IMR-90 (cell line): Measurements from ENCODE around the gene ZNF541. TPM values are rescaled to one million over a fixed set of nuclear protein-coding genes. Genes with fewer than 3 reads are reported as not detected.

ENCODE experiments used
- ATAC-seq: fragments of 200-7000 bp; cut with Tn5 transposase; 2 replicates; pipeline ENCODE4 v1.9.1; 2020; ENCODE audit warnings: low read depth, mild to moderate bottlenecking, moderate library complexity
- BruUV-seq: library from RNA; stranded (reverse); fragments of 400-500 nt; replicated peaks from 2 replicates; lab custom pipeline; 2021; lab: Mats Ljungman, UMichigan
- CTCF ChIA-PET: fragments of 300-600 bp; formaldehyde crosslinking; extraction: SDS; loops from one replicate; lab custom pipeline; 2021; ENCODE audit warnings: antibody characterized with exemption; lab: Yijun Ruan, JAX
- POLR2A ChIA-PET: fragments of 300-600 bp; sonication (Branson Sonifier 250); formaldehyde crosslinking; loops from one replicate; lab custom pipeline; 2022; ENCODE audit warnings: antibody characterized with exemption; ENCODE audit not compliant: unreplicated experiment; lab: Charles Lee
- DNase-seq: peaks from one replicate; pipeline ENCODE4 v3.0.0; 2013
- H2AFZ ChIP-seq: replicated peaks from 2 replicates; pipeline ENCODE3; 2013; ENCODE audit warnings: low read length, mild to moderate bottlenecking; ENCODE audit not compliant: poor library complexity
- H2AK5ac ChIP-seq: 2 replicates; pipeline ENCODE4 v1.6.1; 2013; ENCODE audit warnings: low read depth, low read length, inconsistent platforms
- H2AK9ac ChIP-seq: replicated peaks from 2 replicates; pipeline ENCODE3; 2013; ENCODE audit warnings: mild to moderate bottlenecking, low read depth, low read length, moderate library complexity; ENCODE audit not compliant: poor library complexity
- H2BK120ac ChIP-seq: 2 replicates; pipeline ENCODE4 v1.6.1; 2013; ENCODE audit warnings: low read depth, low read length, inconsistent platforms
- H2BK15ac ChIP-seq: 3 replicates; pipeline ENCODE4 v1.6.1; 2013; ENCODE audit warnings: low read depth, low read length, inconsistent platforms
- H2BK20ac ChIP-seq: 2 replicates; pipeline ENCODE4 v1.6.1; 2013; ENCODE audit warnings: low read depth, mild to moderate bottlenecking, inconsistent platforms, low read length, moderate library complexity
- H2BK5ac ChIP-seq: 2 replicates; pipeline ENCODE4 v1.6.1; 2013; ENCODE audit warnings: mild to moderate bottlenecking, low read depth, low read length, inconsistent platforms; ENCODE audit not compliant: poor library complexity, severe bottlenecking
- H3K14ac ChIP-seq: replicated peaks from 2 replicates; pipeline ENCODE4 v1.6.1; 2013; ENCODE audit warnings: low read depth, low read length, inconsistent platforms
- H3K18ac ChIP-seq: 2 replicates; pipeline ENCODE4 v1.6.1; 2013; ENCODE audit warnings: low read depth, low read length, control low read depth
- H3K23ac ChIP-seq: 2 replicates; pipeline ENCODE4 v1.6.1; 2013; ENCODE audit warnings: low read depth, low read length, inconsistent platforms
- H3K27ac ChIP-seq: 2 replicates; pipeline ENCODE4 v1.5.1; 2013; ENCODE audit warnings: mild to moderate bottlenecking, control low read depth, low read length; ENCODE audit not compliant: insufficient read depth
- H3K27me3 ChIP-seq: 2 replicates; pipeline ENCODE4 v1.6.1; 2013; ENCODE audit warnings: low read length; ENCODE audit not compliant: control insufficient read depth, insufficient read depth
- H3K36me3 ChIP-seq: 2 replicates; pipeline ENCODE4 v1.6.1; 2013; ENCODE audit warnings: low read length, mixed read lengths; ENCODE audit not compliant: control insufficient read depth, insufficient read depth
- H3K4ac ChIP-seq: 2 replicates; pipeline ENCODE4 v1.6.1; 2013; ENCODE audit warnings: low read depth, low read length, inconsistent platforms
- H3K4me1 ChIP-seq: 2 replicates; pipeline ENCODE4 v1.6.1; 2013; ENCODE audit warnings: low read length, mixed read lengths; ENCODE audit not compliant: control insufficient read depth, insufficient read depth
- H3K4me2 ChIP-seq: 2 replicates; pipeline ENCODE4 v1.6.1; 2013; ENCODE audit warnings: low read depth, mild to moderate bottlenecking, control low read depth, low read length, moderate library complexity
- H3K4me3 ChIP-seq: 2 replicates; pipeline ENCODE4 v1.5.1; 2013; ENCODE audit warnings: low read depth, mild to moderate bottlenecking, control low read depth, low read length, moderate library complexity; ENCODE audit not compliant: insufficient read depth
- H3K56ac ChIP-seq: 2 replicates; pipeline ENCODE4 v1.6.1; 2013; ENCODE audit warnings: low read length, inconsistent platforms; ENCODE audit not compliant: insufficient read depth; ENCODE audit errors: extremely low read depth
- H3K79me1 ChIP-seq, 2 experiments: 2 replicates each; pipeline ENCODE4 v1.6.1; 2013; ENCODE audit warnings: low read length in 2 of 2, inconsistent platforms in 1 of 2, low read depth in 1 of 2
- H3K9ac ChIP-seq: 2 replicates; pipeline ENCODE4 v1.6.1; 2013; ENCODE audit warnings: low read depth, low read length, control low read depth
- H3K9me1 ChIP-seq: 2 replicates; pipeline ENCODE4 v1.6.1; 2013; ENCODE audit warnings: low read length, inconsistent platforms; ENCODE audit not compliant: insufficient read depth
- H3K9me3 ChIP-seq: 2 replicates; pipeline ENCODE4 v1.6.1; 2013; ENCODE audit warnings: low read length; ENCODE audit not compliant: control insufficient read depth, insufficient read depth
- H4K20me1 ChIP-seq: 2 replicates; pipeline ENCODE4 v1.6.1; 2013; ENCODE audit warnings: low read length, inconsistent platforms; ENCODE audit not compliant: insufficient read depth
- H4K5ac ChIP-seq: 2 replicates; pipeline ENCODE4 v1.6.1; 2013; ENCODE audit warnings: mild to moderate bottlenecking, low read depth, low read length, control low read depth
- H4K8ac ChIP-seq, 2 experiments: 2 replicates each; pipeline ENCODE4 v1.6.1; 2013; ENCODE audit warnings: low read depth in 2 of 2, low read length in 2 of 2, control low read depth in 1 of 2, inconsistent platforms in 1 of 2
- H4K91ac ChIP-seq: 2 replicates; pipeline ENCODE4 v1.6.1; 2013; ENCODE audit warnings: low read depth, low read length, inconsistent platforms; ENCODE audit not compliant: insufficient read depth
- CEBPB ChIP-seq: IDR thresholded peaks from 2 replicates; pipeline ENCODE4 v1.6.1; 2012; ENCODE audit warnings: low read depth, low read length, improper control_type of control experiment
- CHD1 ChIP-seq: IDR thresholded peaks from 2 replicates; pipeline ENCODE4 v1.6.1; 2012; ENCODE audit warnings: low read depth, low read length, improper control_type of control experiment
- MAFK ChIP-seq: IDR thresholded peaks from 2 replicates; pipeline ENCODE4 v1.6.1; 2012; ENCODE audit warnings: low read depth, low read length, improper control_type of control experiment
- MXI1 ChIP-seq: IDR thresholded peaks from 2 replicates; pipeline ENCODE4 v1.6.1; 2012; ENCODE audit warnings: low read depth, mild to moderate bottlenecking, low read length, moderate library complexity, borderline replicate concordance
- NFE2L2 ChIP-seq: fragments of 150-350 bp; IDR thresholded peaks from 2 replicates; pipeline ENCODE4 v1.6.1; 2016; ENCODE audit warnings: low read depth, mild to moderate bottlenecking, low read length
- RCOR1 ChIP-seq: IDR thresholded peaks from 2 replicates; pipeline ENCODE4 v1.6.1; 2012; ENCODE audit warnings: mild to moderate bottlenecking, low read length, improper control_type of control experiment; ENCODE audit not compliant: insufficient replicate concordance
- WGBS, 2 experiments: methylation state at CpG; one replicate each; pipeline versions ENCODE4 v1.1.5 to v1.1.7; 2013; ENCODE audit warnings: missing lambda C conversion rate in 2 of 2; ENCODE audit not compliant: insufficient read length in 1 of 2; ENCODE audit errors: extremely low coverage in 2 of 2; 5-methylcytosine and 5-hydroxymethylcytosine counted together
- dilution Hi-C: fragments of 300-500 bp; cut with HindIII; formaldehyde crosslinking; loops from one replicate; pipeline ENCODE4 v1.14.3; 2018; ENCODE audit warnings: low sequenced_read_pairs; ENCODE audit not compliant: unreplicated experiment
- in situ Hi-C: fragments of 300-500 bp; cut with MboI; formaldehyde crosslinking; loops from 3 replicates; pipeline ENCODE4 v1.14.3; 2019; ENCODE audit warnings: low sequenced_read_pairs, inconsistent platforms, mixed read lengths
- intact Hi-C: fragments of 100-400 bp; cut with micrococcal nuclease; formaldehyde crosslinking; loops from 2 replicates; pipeline ENCODE4 v1.10.0; 2022
- polyA plus RNA-seq, 3 experiments: library from polyadenylated mRNA; depleted of rRNA; stranded (reverse); fragments of >200 nt; gene quantifications; 2 replicates each; pipeline ENCODE4 v1.2.3, GENCODE V29; 2012; ENCODE audit warnings: low replicate concordance in 1 of 3
- total RNA-seq: library from RNA; depleted of rRNA; stranded (reverse); fragments of >200 nt; gene quantifications from 2 replicates; pipeline ENCODE4 v1.2.3, GENCODE V29; 2012

Gene ZNF541
- total and polyA plus RNA-seq, 2 of the 4 experiments (the other 2 are of a cell fraction), result not detected

DNA sequence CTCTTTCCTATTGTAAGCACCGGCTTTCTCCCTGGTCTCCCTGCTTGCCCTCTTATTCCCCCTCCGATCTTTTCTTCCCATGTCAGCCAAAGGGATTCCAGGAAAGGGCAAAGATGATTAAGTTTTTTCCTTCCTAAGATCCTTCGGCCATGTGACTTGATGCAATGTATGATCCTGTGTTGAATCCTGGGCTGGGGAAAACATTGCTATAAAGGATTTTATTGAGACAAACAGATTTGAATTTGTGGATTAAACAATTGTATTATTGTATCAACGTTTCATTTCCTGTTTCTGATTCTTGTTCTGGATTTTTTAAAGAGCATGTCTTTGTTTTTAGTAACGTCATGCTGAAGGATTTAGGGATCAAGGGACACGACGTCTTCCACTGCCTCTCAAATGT is 16.9 kb upstream of the ZNF541 start:
- Histone ChIP-seq H3K23ac (no peak overlapping the region), H3K36me3 (no peaks in the 10 kb centered on the region), H3K14ac (no peak overlapping the region), H3K9me3 (peaks cover 10% of the 10 kb centered on the region), H3K4me2 (no peak overlapping the region), H4K91ac (no peak overlapping the region), H2AK5ac (no peak overlapping the region), H3K9me1 (no peaks in the 10 kb centered on the region), H3K56ac (no peak overlapping the region), H3K4ac (no peak overlapping the region), H3K4me3 (no peak overlapping the region), H3K9ac (no peak overlapping the region), H3K18ac (no peak overlapping the region), H3K4me1 (no peaks in the 10 kb centered on the region), H2AK9ac (no peak overlapping the region), H2AFZ (no peak overlapping the region), H4K8ac (no peak overlapping the region), H2BK15ac (no peak overlapping the region), H2BK120ac (no peak overlapping the region), H4K5ac (no peak overlapping the region), H3K27me3 (no peaks in the 10 kb centered on the region), H3K79me1 (no peaks in the 10 kb centered on the region), H2BK20ac (0 out of 2 replicates have a peak overlapping the region, but pooled peaks have one; percentile 6), H2BK5ac (no peak overlapping the region), H4K20me1 (no peaks in the 10 kb centered on the region), H3K27ac (no peak overlapping the region)
- DNase-seq, result no peak
- in situ Hi-C loops (no loop called here), intact Hi-C loops (no loop called here), dilution Hi-C loops (no loop called here)
- POLR2A ChIA-PET, result no interaction called here
- 100% methylated on average over 1 of the region's 7 CpGs; no CpG with 5 or more reads in 1 of the 2 experiments for WGBS, 2 experiments
- CTCF ChIA-PET, result no interaction called here
- no peak for ATAC-seq
- no TSS peak for BruUV-seq
- TF ChIP-seq MXI1 (no peak), RCOR1 (no peak), CHD1 (no peak), CEBPB (no peak), NFE2L2 (no peak), MAFK (no peak)
